Stimulated activated CD8-positive, alpha-beta memory T cell treated with anti-CD3 and anti-CD28 coated beads, Interleukin-7, amount 100 ng/mL, for 4 hours (primary cell): Measurements from ENCODE around the gene SLC24A4.

Experiments
- DNase-seq, 2 donors: peaks; one replicate each; pipeline ENCODE4 v3.0.0-alpha.2; 2020; ENCODE audit warnings: low read depth in 2 of 2

SLC24A4 gene

GRCh38 chr14:92544051-92544720 lies 221.2 kb downstream of the SLC24A4 start:
- no peak for DNase-seq

DNA sequence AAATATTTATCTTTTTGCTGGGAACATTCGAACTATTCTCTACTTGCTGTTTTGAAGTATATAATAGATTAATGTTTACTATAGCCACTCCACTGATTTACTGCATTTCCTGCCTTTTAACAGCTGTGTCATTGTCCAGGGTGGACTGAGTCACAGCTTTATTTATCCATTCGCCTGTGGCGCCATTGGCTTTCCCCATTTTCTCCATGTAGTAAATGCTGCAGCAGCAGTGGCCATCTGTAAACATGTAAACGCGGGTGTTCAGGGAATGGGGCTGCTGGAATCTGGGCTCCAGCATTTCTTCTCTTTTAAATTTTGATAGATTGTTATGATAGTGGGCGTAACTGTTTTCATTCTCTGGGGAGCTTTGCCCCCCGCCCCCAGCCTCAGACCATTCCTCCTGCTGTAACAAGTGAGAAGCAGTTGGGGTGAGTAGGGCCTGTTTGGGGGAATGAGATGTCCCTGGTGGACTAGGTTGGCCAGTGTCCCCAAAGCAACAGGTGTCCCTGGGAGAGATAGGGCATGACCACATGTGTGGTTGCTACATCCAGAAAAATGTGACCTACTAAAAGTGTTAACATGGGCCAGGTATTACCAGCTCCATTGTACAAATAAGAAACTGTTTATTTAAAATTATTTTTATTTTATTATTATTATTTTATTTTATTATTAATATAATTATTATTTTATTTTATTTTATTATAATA lies 223.5 kb downstream of the SLC24A4 start:
- no peak for DNase-seq

DNA sequence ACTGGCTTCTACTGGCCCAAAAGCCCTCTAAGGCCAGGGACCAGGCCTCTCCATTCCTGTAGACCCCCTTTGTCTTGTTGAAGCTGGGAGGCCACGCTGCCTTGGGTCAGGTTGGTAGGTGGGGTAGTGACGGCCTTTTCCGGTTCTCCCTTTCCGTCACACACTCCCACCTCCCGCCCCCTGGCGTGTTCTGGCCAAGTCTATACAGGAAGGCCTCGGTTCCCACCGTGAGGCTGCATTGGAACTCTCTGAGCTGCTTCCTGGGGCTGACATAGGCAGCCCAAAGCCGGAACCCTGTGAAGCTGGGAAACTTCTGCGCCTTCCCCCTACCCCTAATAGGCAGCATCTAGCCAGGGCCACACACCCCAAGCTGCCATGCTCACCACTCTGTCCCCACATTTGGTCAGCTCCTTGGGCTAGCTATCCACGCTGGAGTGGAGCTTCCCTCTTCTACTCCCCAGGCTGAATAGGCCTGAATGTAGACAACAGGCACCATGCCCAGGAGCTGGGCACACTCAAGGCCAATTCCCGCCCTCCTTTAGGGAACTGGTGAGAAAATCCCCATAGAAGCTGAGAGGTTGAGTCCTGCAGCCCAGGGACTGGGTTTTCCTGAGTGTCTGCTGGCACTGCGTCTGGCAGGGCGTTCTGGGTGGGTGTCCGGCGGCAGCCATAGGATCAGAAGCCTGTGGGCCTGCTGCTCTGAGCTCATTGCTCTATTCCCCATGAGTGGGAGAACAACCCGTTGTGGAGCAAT lies 226.3 kb downstream of the SLC24A4 start:
- no peak for DNase-seq

DNA sequence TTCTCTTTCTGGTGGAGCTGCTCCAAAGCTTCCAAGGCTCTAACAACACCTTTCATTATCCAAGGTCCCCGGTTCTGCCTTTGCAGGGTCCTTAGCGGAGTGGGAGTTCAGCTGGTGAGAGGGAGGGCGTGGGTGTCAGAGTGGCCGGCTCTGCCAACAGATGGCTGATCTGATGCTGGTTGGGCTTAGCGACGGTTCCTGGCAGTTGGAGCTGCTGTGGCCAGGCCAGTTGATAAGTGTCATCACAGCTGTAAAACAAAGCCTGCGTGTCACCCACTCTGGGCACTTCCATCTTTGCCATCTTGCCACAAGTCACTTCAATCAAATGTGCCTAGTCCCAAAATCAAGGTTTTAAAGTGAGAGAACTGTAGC lies 226.9 kb downstream of the SLC24A4 start:
- no peak for DNase-seq
